ENCODE data around the gene ARPC1A. TPM values are rescaled to one million over a fixed set of nuclear protein-coding genes. Genes with fewer than 3 reads are reported as not detected.
"Not testable (repeated sequence)": the region's sequence is repeated elsewhere in the genome, so short reads cannot be mapped to it uniquely, and the experiment has no call there.

Gene ARPC1A
- total RNA-seq, result 100 to 1,000 TPM in 3 of 4 donors, 10 to 100 TPM in 1; 98.1 to 169 (median 140) TPM

- Histone ChIP-seq H3K27me3 (no peaks in the 10 kb centered on the region), H3K27ac (peak within 1 kb of the TSS; percentile 87), H3K36me3 (no peaks in the 10 kb centered on the region), H3K4me1 (peaks cover 54% of the 10 kb centered on the region), H3K9me3 (no peaks in the 10 kb centered on the region), H3K4me3 (peak within 1 kb of the TSS; percentile 98)
- TF ChIP-seq CTCF (IDR thresholded peaks at IDR 0.05) (peak in 1 of 2 donors; percentile 28), POLR2AphosphoS5 (IDR thresholded peaks at IDR 0.05) (peak in 2 of 3 donors; percentile 74 to 98), POLR2A (IDR thresholded peaks at IDR 0.05) (peak in 1 of 2 donors; percentile 67), EP300 (IDR thresholded peaks at IDR 0.05) (no peak)
- under 1% methylated on average over 59 of the region's 82 CpGs for WGBS
- peak; percentile 93 to 94 for DNase-seq (ENCODE audit: low spot score in 2 of 2)
Measured at GRCh38 chr7:99325592-99326407, at the start of gene ARPC1A. Gene ARPC1A (plus strand): TSS chr7:99325898. CDS start chr7:99333354, 7,456 bp downstream.

- WGBS, result 79% methylated on average over 5 of the region's 5 CpGs
- no peak for DNase-seq (ENCODE audit: low spot score in 2 of 2)
- H3K4me3 ChIP-seq, result no peak overlapping the region
- no peak overlapping the region for H3K27ac ChIP-seq
- TF ChIP-seq POLR2A (IDR thresholded peaks at IDR 0.05) (no peak), POLR2AphosphoS5 (IDR thresholded peaks at IDR 0.05) (no peak), CTCF (IDR thresholded peaks at IDR 0.05) (no peak), EP300 (IDR thresholded peaks at IDR 0.05) (no peak)
- H3K9me3 ChIP-seq, result no peaks in the 10 kb centered on the region
- H3K4me1 ChIP-seq, result no peaks in the 10 kb centered on the region
- no peaks in the 10 kb centered on the region for H3K27me3 ChIP-seq
- H3K36me3 ChIP-seq, result no peaks in the 10 kb centered on the region
Measured at GRCh38 chr7:99278180-99278579, 47.5 kb upstream of the ARPC1A start.

- H3K4me3 ChIP-seq; DNase-seq (ENCODE audit: low spot score in 2 of 2); H3K27ac ChIP-seq; H3K9me3 ChIP-seq; H3K27me3 ChIP-seq; H3K4me1 ChIP-seq; H3K36me3 ChIP-seq: not testable (repeated sequence)
- WGBS, result 92% methylated on average over 4 of the region's 4 CpGs
Measured at GRCh38 chr7:99284165-99284564, 41.5 kb upstream of the ARPC1A start.

- TF ChIP-seq EP300 (IDR thresholded peaks at IDR 0.05) (no peak), POLR2AphosphoS5 (IDR thresholded peaks at IDR 0.05) (no peak), POLR2A (IDR thresholded peaks at IDR 0.05) (no peak), CTCF (IDR thresholded peaks at IDR 0.05) (no peak)
- Histone ChIP-seq H3K4me3 (no peak overlapping the region), H3K9me3 (no peaks in the 10 kb centered on the region), H3K27ac (no peak overlapping the region), H3K36me3 (no peaks in the 10 kb centered on the region), H3K4me1 (no peaks in the 10 kb centered on the region), H3K27me3 (no peaks in the 10 kb centered on the region)
- DNase-seq (ENCODE audit: low spot score in 2 of 2), result no peak
- whole genome bisulfite sequencing, result 94% methylated on average over 23 of the region's 23 CpGs
Measured at GRCh38 chr7:99287779-99288534, 37.7 kb upstream of the ARPC1A start.

- H3K36me3 ChIP-seq, result no peaks in the 10 kb centered on the region
- H3K9me3 ChIP-seq, result no peaks in the 10 kb centered on the region
- TF ChIP-seq POLR2A (IDR thresholded peaks at IDR 0.05) (no peak), EP300 (IDR thresholded peaks at IDR 0.05) (no peak), CTCF (IDR thresholded peaks at IDR 0.05) (no peak), POLR2AphosphoS5 (IDR thresholded peaks at IDR 0.05) (no peak)
- no peaks in the 10 kb centered on the region for H3K27me3 ChIP-seq
- 82% methylated on average over 9 of the region's 9 CpGs for WGBS
- no peaks in the 10 kb centered on the region for H3K4me1 ChIP-seq
- no peak overlapping the region for H3K27ac ChIP-seq
- no peak overlapping the region for H3K4me3 ChIP-seq
- no peak for DNase-seq (ENCODE audit: low spot score in 2 of 2)
Measured at GRCh38 chr7:99289185-99289584, 36.5 kb upstream of the ARPC1A start.

- not testable (repeated sequence) for H3K4me3 ChIP-seq; H3K27ac ChIP-seq; H3K9me3 ChIP-seq; H3K4me1 ChIP-seq; DNase-seq (ENCODE audit: low spot score in 2 of 2); H3K36me3 ChIP-seq; H3K27me3 ChIP-seq
- WGBS, result 89% methylated on average over 3 of the region's 3 CpGs
Measured at GRCh38 chr7:99290148-99290547, 35.5 kb upstream of the ARPC1A start.

Data from suprapubic skin (tissue), 4 donors.